Fibroblast of skin of right quadriceps (primary cell): Measurements from ENCODE around the gene RNF115.

Source experiments
- DNase-seq: peaks from one replicate; pipeline ENCODE4 v3.0.0-alpha.2; 2013

The RNF115 gene

DNA sequence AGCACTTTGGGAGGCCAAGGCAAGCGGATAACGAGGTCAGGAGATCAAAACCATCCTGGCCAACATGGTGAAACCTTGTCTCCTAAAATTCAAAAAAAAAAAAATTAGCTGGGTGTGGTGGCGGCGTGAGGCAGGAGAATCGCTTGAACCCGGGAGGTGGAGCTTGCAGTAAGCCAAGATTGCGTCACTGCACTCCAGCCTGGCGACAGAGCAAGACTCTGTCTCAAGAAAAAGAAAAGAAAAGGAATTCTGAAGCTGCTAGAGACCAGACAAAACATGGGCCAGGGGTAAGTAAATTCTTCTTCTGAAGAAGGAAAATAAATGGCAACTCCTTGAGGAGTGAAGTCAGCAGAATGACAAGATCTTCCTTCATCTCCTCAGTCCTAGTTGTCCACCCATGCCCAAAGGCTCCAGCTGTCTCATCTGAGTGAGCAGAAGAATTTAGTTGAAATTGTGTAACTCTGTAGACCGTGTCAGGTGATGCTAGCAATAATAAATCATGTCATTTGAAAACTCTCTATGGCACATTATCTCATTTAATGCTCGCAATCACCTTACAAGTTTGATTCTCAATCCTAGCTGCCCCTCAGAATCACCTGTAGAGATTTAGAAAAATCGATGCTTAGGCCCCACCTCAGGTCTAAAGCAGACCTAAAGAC is 131.0 kb downstream of the RNF115 start:
- no peak for DNase-seq

GRCh38 chr1:145690587-145691558 is 133.0 kb downstream of the RNF115 start:
- DNase-seq, result peak; percentile 77

- no peak for DNase-seq
Observed at GRCh38 chr1:145689922-145690321, 134.0 kb downstream of the RNF115 start.

DNA sequence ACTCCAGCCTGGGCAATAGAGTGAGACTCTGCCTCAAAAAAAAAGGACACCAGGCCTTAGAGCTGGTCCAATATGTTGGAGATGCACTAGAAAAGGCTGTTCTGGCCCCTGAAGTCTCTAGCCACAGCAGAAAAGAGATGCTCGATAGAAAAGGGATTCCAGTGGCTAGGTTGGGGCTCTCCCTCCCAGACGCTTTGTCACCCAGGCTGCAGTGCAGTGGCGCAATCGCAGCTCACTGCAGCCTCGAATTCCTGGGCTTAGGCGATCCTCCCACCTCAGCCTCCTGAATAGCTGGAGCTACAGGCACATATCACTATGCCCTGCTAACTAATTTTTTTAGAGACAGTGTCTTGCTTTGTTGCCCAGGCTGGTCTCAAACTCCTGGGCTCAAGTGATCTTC is 135.0 kb downstream of the RNF115 start:
- no peak for DNase-seq
